ENCODE results near the gene SNRPA1. TPM values are rescaled to one million over a fixed set of nuclear protein-coding genes. Genes with fewer than 3 reads are reported as not detected.
A peak's percentile ranks its signal among the peaks of the same experiment; 100 is the strongest.

The SNRPA1 gene
- total and polyA plus RNA-seq, 9 of the 15 experiments (the other 6 are each of a cell fraction or from before 2014, with no cell fraction given) = 62.7 to 245 (median 189) TPM

DNA sequence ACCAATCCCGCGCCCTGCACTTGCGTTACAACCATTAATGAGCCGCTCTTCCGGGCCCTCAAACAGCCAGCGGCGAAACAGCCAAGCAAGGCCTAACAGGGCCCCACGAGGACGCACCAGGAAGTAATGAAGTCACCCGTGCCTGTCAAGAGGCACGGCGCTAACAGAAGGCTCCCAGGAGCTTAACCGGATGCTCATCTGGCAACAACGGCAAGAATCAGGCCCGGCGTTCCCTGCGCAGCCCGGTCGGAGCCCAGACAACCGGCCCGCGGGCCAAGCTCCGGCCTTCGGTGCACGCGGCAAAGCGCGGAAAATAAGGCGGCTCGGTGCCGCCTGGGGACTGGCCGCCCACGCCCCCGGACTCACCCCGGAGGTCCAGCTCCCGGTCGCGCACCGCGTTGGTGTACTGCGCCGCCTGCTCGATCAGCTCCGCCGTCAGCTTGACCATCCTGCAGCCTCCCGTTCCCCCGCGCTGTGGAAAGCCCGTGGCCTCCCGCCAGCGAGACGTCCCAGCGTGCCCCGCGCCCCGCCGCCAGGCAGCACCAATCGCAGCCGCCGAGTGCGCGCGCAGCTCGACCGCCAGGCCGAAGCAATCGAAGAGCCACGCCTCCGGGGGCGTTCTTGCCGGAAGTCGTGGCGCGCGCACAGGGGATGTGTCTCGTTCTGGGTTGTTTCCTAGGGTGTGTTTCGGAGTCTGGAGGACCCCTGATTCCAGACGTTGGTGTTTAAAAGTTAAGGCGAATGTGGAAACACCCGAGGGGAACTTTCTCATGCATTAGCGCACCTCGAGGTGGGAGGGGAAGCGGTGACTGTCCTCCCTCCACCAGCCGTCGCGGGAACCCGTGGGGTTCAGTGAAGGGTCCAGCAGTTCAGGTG, at the start of gene SNRPA1 (continued):
- TF ChIP-seq, protein P1, sequence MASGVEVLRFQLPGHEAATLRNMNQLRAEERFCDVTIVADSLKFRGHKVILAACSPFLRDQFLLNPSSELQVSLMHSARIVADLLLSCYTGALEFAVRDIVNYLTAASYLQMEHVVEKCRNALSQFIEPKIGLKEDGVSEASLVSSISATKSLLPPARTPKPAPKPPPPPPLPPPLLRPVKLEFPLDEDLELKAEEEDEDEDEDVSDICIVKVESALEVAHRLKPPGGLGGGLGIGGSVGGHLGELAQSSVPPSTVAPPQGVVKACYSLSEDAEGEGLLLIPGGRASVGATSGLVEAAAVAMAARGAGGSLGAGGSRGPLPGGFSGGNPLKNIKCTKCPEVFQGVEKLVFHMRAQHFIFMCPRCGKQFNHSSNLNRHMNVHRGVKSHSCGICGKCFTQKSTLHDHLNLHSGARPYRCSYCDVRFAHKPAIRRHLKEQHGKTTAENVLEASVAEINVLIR (CRISPR knock-in tag; IDR thresholded peaks at IDR 0.05) = no peak
- TF ChIP-seq PCBP1 (IDR thresholded peaks at IDR 0.05; ENCODE audit: low read depth, low read length, poor library complexity, severe bottlenecking) (peak; percentile 50), RBM17 (IDR thresholded peaks at IDR 0.05; ENCODE audit: borderline replicate concordance, low read depth, low read length) (no peak), HDAC3 (IDR thresholded peaks at IDR 0.05; ENCODE audit: borderline replicate concordance, partially characterized antibody) (no peak), NFYB (IDR thresholded peaks at IDR 0.05; ENCODE audit: extremely low read depth, insufficient read length) (no peak), EHMT2 (IDR thresholded peaks at IDR 0.05) (no peak), RNF2 (IDR thresholded peaks at IDR 0.05) (peak; percentile 60), ADNP (tag; IDR thresholded peaks at IDR 0.05) (no peak), KAT7 (CRISPR knock-in tag; IDR thresholded peaks at IDR 0.05; ENCODE audit: borderline replicate concordance) (peak; percentile 70; the same call in 1 of the 2 replicates), DACH1 (IDR thresholded peaks at IDR 0.05; ENCODE audit: partially characterized antibody) (no peak), ZFP1 (CRISPR knock-in tag; IDR thresholded peaks at IDR 0.05) (no peak), SNIP1 (IDR thresholded peaks at IDR 0.05; ENCODE audit: low read depth) (no peak), RFX5 (IDR thresholded peaks at IDR 0.05; ENCODE audit: low read depth, low read length) (no peak), NR1H2 (CRISPR knock-in tag; IDR thresholded peaks at IDR 0.05) (no peak), MYNN (IDR thresholded peaks at IDR 0.05) (no peak), MYNN (CRISPR knock-in tag; IDR thresholded peaks at IDR 0.05) (no peak), FOXA3 (CRISPR knock-in tag; conservative IDR thresholded peaks at IDR 0.05 in 1 of 2, IDR thresholded peaks at IDR 0.05 in 1 of 2) (peak in 1 of 2 experiments; percentile 77; a peak in 2 of 4 replicates), ZNF212 (CRISPR knock-in tag; IDR thresholded peaks at IDR 0.05) (no peak), ZNF217 (CRISPR knock-in tag; IDR thresholded peaks at IDR 0.05) (no peak), RAD51 (IDR thresholded peaks at IDR 0.05; ENCODE audit: borderline replicate concordance, low read depth) (peak; percentile 46; the same call in 1 of the 2 replicates)
- TF ChIP-seq, protein P2, sequence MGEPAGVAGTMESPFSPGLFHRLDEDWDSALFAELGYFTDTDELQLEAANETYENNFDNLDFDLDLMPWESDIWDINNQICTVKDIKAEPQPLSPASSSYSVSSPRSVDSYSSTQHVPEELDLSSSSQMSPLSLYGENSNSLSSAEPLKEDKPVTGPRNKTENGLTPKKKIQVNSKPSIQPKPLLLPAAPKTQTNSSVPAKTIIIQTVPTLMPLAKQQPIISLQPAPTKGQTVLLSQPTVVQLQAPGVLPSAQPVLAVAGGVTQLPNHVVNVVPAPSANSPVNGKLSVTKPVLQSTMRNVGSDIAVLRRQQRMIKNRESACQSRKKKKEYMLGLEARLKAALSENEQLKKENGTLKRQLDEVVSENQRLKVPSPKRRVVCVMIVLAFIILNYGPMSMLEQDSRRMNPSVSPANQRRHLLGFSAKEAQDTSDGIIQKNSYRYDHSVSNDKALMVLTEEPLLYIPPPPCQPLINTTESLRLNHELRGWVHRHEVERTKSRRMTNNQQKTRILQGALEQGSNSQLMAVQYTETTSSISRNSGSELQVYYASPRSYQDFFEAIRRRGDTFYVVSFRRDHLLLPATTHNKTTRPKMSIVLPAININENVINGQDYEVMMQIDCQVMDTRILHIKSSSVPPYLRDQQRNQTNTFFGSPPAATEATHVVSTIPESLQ (CRISPR knock-in tag; IDR thresholded peaks at IDR 0.05) = no peak
- TF ChIP-seq, protein P3, sequence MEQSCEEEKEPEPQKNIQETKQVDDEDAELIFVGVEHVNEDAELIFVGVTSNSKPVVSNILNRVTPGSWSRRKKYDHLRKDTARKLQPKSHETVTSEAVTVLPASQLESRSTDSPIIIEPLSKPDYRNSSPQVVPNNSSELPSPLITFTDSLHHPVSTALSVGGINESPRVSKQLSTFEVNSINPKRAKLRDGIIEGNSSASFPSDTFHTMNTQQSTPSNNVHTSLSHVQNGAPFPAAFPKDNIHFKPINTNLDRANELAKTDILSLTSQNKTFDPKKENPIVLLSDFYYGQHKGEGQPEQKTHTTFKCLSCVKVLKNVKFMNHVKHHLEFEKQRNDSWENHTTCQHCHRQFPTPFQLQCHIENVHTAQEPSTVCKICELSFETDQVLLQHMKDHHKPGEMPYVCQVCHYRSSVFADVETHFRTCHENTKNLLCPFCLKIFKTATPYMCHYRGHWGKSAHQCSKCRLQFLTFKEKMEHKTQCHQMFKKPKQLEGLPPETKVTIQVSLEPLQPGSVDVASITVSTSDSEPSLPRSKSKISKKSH (CRISPR knock-in tag; IDR thresholded peaks at IDR 0.05) = no peak
- TF ChIP-seq, protein P4, sequence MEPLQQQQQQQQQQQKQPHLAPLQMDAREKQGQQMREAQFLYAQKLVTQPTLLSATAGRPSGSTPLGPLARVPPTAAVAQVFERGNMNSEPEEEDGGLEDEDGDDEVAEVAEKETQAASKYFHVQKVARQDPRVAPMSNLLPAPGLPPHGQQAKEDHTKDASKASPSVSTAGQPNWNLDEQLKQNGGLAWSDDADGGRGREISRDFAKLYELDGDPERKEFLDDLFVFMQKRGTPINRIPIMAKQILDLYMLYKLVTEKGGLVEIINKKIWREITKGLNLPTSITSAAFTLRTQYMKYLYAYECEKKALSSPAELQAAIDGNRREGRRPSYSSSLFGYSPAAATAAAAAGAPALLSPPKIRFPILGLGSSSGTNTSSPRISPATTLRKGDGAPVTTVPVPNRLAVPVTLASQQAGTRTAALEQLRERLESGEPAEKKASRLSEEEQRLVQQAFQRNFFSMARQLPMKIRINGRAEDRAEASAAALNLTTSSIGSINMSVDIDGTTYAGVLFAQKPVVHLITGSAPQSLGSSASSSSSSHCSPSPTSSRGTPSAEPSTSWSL (CRISPR knock-in tag; IDR thresholded peaks at IDR 0.05; ENCODE audit: borderline replicate concordance) = no peak

Measured in K562 (cell line).